COLO829 (cell line): Measurements from ENCODE around the gene ZNF565.
"Not testable (repeated sequence)": the region's sequence is repeated elsewhere in the genome, so short reads cannot be mapped to it uniquely, and the experiment has no call there.

Experiments used
- DNase-seq: peaks from one replicate; pipeline ENCODE4 v3.0.0; 2012; ENCODE audit warnings: low spot score

Gene ZNF565

GRCh38 chr19:36214386-36215275 lies at the start of gene ZNF565, which contains the start of gene ZNF146:
ZNF565 (minus strand) TSS chr19:36214665; CDS start chr19:36201985, 12,680 bp downstream.
ZNF146 (plus strand) TSS chr19:36215106; CDS start chr19:36236441, 21,335 bp downstream.
- DNase-seq = peak; percentile 96

DNA sequence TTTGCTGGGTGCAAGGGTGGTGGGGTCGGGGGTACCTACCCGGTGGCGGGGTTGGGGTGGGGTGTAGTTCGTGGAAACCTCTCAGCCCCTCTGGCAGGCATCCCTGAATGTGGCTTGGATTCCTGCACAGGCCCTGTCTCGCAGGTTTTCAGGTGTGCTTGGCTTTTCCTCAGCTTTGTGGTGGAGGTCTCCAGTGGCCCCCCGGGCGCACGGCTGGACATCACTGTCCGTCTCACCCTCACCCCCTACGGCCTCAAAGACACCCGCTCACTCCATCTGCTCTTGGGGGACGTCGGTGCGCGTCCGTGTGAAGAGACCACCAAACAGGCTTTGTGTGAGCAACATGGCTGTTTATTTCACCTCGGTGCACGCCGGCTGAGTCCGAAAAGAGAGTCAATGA lies 44.7 kb upstream of the ZNF565 start:
- DNase-seq = no peak

DNA sequence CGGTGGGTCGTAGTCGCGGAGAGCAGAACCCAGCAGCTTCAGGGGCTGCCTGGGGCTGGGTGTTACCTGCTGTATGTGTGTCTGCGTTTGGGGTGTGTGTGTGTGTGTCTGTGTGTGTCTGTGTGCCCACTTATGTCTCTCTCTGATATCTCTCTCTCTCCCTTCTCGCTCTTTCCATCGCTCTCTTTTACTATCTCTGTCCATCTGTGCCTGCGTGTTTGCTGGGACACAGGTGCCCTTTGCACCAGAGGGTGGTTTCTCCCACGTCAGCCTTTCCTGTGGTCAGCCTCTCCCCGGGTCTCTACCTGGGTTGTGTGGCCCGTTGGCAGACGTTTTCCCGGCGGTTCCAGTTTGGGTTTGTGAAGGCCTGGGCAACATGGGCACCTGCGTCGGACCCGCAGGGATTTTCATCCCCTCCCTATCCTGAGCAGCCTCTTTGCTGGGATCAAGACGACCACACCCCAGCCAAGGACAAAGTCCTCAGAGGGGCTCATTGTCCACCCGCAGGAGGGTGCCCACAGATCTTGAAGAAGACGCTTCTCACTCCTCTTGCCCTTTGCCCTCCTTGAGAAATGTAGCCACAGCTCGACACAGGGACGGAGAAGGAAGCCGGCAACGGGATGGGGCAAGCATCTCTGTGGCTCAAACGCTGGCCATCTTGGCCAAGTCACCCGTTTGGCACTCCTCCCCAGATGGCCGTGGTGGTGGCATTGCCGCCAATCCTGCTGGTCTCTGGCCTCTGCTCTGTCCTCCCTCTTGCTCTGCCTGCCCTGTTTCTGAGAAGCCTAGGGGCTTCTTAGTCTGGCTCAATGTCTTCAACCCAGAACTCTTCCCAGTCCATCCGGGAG lies 43.8 kb upstream of the ZNF565 start:
- no peak for DNase-seq

GRCh38 chr19:36257520-36257876 lies 43.0 kb upstream of the ZNF565 start:
- no peak for DNase-seq

DNA sequence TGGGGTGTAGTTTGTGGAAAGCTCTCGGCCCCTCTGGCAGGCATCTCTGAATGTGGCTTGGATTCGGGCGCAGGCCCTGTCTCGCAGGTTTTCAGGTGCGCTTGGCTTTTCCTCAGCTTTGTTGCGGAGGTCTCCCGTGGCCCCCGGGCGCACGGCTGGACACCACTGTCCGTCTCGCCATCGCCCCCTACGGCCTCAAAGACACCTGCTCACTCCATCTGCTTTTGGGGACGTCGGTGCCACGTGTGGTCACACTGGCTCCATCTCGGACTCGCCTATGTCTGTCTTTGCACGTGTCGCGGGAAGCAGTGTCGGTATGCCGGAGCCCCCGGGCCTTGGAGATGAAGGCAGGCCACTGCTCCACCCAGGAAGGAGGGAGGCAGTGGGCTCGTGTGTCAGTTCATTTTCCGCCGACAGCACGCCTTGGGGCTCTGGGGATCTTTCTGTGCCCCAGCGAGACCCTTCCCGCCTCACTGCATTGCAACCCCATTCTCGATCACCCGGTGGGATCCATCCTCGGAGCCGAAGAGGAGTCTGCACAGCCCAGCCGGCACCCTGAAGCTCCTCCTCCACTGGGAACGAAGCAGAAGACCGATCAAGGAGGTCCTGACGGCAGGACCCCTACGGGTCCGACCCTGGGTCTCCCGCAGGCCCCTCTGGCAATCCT lies 42.5 kb upstream of the ZNF565 start:
- no peak for DNase-seq

GRCh38 chr19:36256064-36256463 lies 41.6 kb upstream of the ZNF565 start:
- DNase-seq = no peak

DNA sequence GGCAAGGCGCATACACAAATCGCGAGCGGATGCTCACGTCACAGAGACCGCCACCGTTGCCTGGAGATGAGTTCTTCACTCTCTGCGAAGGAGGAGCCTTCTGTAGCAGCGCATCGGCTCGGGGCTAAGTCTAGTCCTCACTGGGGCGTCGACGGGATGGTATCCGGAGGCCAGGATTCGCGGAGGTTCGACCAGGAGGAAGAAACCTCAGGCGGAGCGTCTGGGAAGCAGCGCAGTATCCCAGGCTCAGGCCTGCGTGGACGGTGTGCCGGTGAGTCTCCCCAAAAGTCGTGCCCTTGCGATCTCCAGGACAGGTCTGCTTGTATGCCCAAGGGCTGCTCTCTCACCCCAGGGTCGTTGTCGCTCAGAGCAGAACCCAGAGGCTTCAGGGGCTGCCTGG lies 40.9 kb upstream of the ZNF565 start:
- DNase-seq = no peak

- no peak for DNase-seq
Measured at GRCh38 chr19:36254848-36255247, 40.4 kb upstream of the ZNF565 start.

- DNase-seq = no peak
Measured at GRCh38 chr19:36252047-36252446, 37.6 kb upstream of the ZNF565 start.

- no peak for DNase-seq
Measured at GRCh38 chr19:36246006-36246481, 31.6 kb upstream of the ZNF565 start.

DNA sequence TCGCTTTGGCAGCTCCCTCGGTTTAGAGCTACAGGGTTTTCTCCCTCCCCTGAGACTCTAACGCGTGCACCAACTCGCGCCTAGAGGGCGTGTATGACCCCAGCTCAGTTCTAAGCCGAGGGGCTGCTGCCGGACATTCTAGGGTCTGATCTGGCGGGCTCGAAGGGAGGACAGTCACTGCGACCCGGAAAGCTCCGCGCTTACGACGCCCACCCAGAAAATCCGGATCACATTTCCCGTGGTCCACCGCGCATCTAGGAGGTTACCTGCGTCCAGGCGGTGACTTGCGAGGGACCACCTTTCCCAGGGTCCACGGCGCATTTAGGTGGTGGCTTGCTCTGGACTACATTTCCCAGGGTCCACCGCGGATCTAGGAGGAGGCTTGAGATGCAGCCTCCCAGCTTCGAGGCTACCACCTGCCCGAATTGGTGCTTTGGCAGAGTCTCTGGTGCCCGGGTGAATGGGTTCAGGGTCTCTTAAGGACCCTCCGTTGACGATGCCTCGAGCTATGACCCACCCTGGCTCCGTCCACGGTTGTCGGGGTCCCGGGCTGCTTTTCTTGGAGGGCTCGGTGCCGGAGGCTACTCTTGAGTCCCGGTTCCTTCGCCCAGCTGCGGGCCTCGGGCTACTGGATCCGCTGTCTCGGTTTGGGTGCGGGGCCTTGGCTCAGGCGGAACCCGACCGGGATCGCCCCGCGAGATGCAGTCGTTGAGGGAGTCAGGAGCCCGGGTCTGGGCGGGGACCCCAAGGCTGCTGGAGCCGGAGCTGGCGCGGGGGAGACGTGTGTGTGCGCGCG lies 30.9 kb upstream of the ZNF565 start:
- DNase-seq = no peak

GRCh38 chr19:36244066-36244465 lies 29.6 kb upstream of the ZNF565 start:
- no peak for DNase-seq

DNA sequence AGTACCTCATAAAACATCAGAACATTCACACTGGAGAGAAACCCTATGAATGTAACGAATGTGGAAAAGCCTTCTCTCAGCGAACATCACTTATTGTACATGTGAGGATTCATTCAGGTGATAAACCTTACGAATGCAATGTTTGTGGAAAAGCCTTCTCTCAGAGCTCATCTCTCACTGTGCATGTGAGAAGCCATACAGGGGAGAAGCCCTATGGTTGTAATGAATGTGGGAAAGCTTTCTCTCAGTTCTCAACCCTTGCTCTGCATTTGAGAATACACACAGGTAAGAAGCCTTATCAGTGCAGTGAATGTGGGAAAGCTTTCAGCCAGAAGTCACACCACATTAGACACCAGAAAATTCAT lies 22.5 kb upstream of the ZNF565 start:
- no peak for DNase-seq

DNA sequence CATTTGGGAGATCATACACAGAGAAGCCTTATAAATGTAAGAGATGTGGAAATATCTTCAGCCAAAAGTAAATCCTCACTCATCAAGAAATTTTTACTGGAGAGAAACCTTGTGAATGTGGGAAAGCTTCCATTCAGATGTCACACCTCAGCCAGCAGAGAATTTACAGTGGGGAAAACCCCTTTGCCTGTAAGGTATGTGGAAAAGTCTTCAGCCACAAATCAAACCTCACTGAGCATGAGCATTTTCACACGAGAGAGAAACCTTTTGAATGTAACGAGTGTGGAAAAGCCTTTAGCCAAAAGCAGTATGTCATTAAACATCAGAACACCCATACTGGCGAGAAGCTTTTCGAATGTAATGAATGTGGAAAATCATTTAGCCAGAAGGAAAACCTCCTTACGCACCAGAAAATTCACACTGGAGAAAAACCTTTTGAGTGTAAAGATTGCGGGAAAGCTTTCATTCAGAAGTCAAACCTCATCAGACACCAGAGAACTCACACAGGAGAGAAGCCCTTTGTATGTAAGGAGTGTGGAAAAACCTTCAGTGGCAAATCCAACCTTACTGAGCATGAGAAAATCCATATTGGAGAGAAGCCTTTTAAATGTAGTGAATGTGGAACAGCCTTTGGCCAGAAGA lies 22.0 kb upstream of the ZNF565 start:
- no peak for DNase-seq

- not testable (repeated sequence) for DNase-seq
Measured at GRCh38 chr19:36233626-36234025, 19.2 kb upstream of the ZNF565 start.

DNA sequence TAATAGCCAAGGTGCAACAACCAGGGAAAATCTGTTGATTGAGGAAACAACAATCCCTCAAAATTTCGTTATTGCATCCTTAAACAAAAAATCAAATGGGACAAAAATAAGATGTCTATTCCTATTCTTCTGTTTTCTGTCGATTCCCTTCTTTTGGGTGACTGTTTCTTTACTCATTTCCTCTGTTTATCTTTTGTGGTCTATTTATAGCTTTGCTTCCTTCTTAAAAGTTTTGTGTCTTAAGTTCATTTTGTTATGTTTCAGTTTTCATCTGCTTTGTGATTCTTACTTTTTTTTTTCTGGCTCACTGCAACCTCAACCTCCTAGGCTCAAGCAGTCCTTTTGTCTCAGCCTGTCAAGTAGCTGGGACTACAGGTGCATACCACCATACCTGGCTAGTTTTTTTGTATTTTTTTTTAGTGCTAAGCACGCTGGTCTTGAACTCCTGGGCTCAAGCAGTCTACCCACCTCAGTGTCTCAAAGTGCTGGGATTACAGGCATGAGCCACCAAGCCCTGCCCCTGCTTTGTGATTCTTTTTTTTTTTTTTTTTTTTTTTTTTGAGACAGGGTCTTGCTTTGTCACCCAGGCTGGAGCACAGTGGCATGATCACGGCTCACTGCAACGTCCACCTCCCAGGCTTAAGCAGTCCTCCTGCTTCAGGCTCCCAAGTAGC lies 10.9 kb upstream of the ZNF565 start:
- no peak for DNase-seq

- no peak for DNase-seq
Measured at GRCh38 chr19:36222503-36222902, 8.0 kb upstream of the ZNF565 start.

GRCh38 chr19:36221474-36221873 lies 7.0 kb upstream of the ZNF565 start:
- no peak for DNase-seq

GRCh38 chr19:36215276-36216123 lies 1.0 kb upstream of the ZNF565 start:
- no peak for DNase-seq

GRCh38 chr19:36212895-36213294 lies 1.6 kb downstream of the ZNF565 start:
- no peak for DNase-seq
